Measurements from ENCODE around the gene TTC16. TPM values are rescaled to one million over a fixed set of nuclear protein-coding genes. Genes with fewer than 3 reads are reported as not detected.

The TTC16 gene
- total and polyA plus RNA-seq, 2 donors (not counting 3 experiments of a cell fraction or from before 2014, with no cell fraction given): not detected

GRCh38 chr9:127776195-127776923 lies 60.5 kb downstream of the TTC16 start:
- Histone ChIP-seq H3K79me2 (ENCODE audit: control insufficient read depth, insufficient read depth, low read length) (no peaks in the 10 kb centered on the region), H3K36me3 (ENCODE audit: control insufficient read depth in 2 of 2, extremely low read depth in 1 of 2, insufficient read depth in 2 of 2, low read length in 2 of 2) (no peaks in the 10 kb centered on the region), H3K27ac (ENCODE audit: insufficient read depth, low read depth, low read length) (no peak overlapping the region), H3K9ac (replicated peaks; ENCODE audit: extremely low read depth, insufficient read depth, low read length) (no peak overlapping the region), H3K4me2 (ENCODE audit: insufficient read depth, low read length) (no peak overlapping the region), H3K9me3 (replicated peaks; ENCODE audit: control insufficient read depth, insufficient read depth, low read length) (no peaks in the 10 kb centered on the region), H3K27me3 (ENCODE audit: control insufficient read depth in 2 of 2, insufficient read depth in 2 of 2, low read length in 2 of 2) (no peaks in the 10 kb centered on the region), H3K4me3 (replicated peaks in 1 of 3; ENCODE audit: insufficient read depth in 1 of 3, low read depth in 1 of 3, low read length in 3 of 3) (no peak overlapping the region), H2AFZ (ENCODE audit: low read depth, low read length) (no peak overlapping the region), H3K4me1 (ENCODE audit: control insufficient read depth, extremely low read depth, insufficient read depth, low read length) (peaks cover 4% of the 10 kb centered on the region), H4K20me1 (replicated peaks; ENCODE audit: control insufficient read depth, extremely low read depth, insufficient read depth, low read length) (no peaks in the 10 kb centered on the region), H3K9me1 (replicated peaks; ENCODE audit: control insufficient read depth, extremely low read depth, insufficient read depth, low read length) (no peaks in the 10 kb centered on the region)
- ChIA-PET CTCF (no interaction called here), POLR2A (no interaction called here)
- DNase-seq (ENCODE audit: low read depth, low spot score) (no peak), FAIRE-seq (no peak)
- intact Hi-C loops (cut with micrococcal nuclease) (no loop called here), dilution Hi-C loops (cut with MboI; ENCODE audit: extremely low pct_ligation_motif_present, low sequenced_read_pairs) (no loop called here)
- no peak for TF ChIP-seq EZH2 (IDR thresholded peaks at IDR 0.05; ENCODE audit: borderline replicate concordance, low read depth, low read length, severe bottlenecking)
- TF ChIP-seq FOS (IDR thresholded peaks at IDR 0.05; ENCODE audit: borderline replicate concordance, insufficient read depth, low read length): no peak
- TF ChIP-seq MYC (IDR thresholded peaks at IDR 0.05; ENCODE audit: low read depth, low read length): no peak
- TF ChIP-seq POLR2AphosphoS5 (IDR thresholded peaks at IDR 0.05; ENCODE audit: insufficient read depth, low read depth, low read length): no peak
- TF ChIP-seq POLR2A (IDR thresholded peaks at IDR 0.05; ENCODE audit: low read depth, low read length): no peak
- no peak for TF ChIP-seq GATA2 (IDR thresholded peaks at IDR 0.05; ENCODE audit: insufficient read depth, insufficient read length, low read depth, low read length)
- no peak for TF ChIP-seq CTCF (IDR thresholded peaks at IDR 0.05; ENCODE audit: extremely low read depth in 1 of 2, insufficient read depth in 1 of 2, low read depth in 1 of 2, low read length in 2 of 2)
- no peak for TF ChIP-seq JUN (IDR thresholded peaks at IDR 0.05; ENCODE audit: borderline replicate concordance, insufficient read depth, insufficient read length, low read depth)
- TF ChIP-seq MAX (IDR thresholded peaks at IDR 0.05; ENCODE audit: insufficient read depth, insufficient read length): no peak
- no TSS peak for BruUV-seq (replicated peaks)
